ENCODE measurements around the gene CD109.

GRCh38 chr6:73769976-73770375 lies 74.0 kb downstream of the CD109 start:
- TF ChIP-seq CTCF (IDR thresholded peaks at IDR 0.05; ENCODE audit: poor library complexity, severe bottlenecking) (no peak), MXI1 (conservative IDR thresholded peaks at IDR 0.05; ENCODE audit: poor library complexity, severe bottlenecking) (no peak), POLR2AphosphoS5 (IDR thresholded peaks at IDR 0.05) (no peak), TAF1 (IDR thresholded peaks at IDR 0.05; ENCODE audit: low read depth) (no peak), REST (IDR thresholded peaks at IDR 0.05; ENCODE audit: borderline replicate concordance) (no peak), RAD21 (conservative IDR thresholded peaks at IDR 0.05) (no peak), EZH2 (IDR thresholded peaks at IDR 0.05; ENCODE audit: borderline replicate concordance, insufficient read depth, low read length, poor library complexity, severe bottlenecking) (no peak)
